Mesenteric fat pad (tissue), 1 donor: ENCODE data around the gene TMEM161A. TPM values are rescaled to one million over a fixed set of nuclear protein-coding genes. Genes with fewer than 3 reads are reported as not detected.
"Not testable (repeated sequence)": the region's sequence is repeated elsewhere in the genome, so short reads cannot be mapped to it uniquely, and the experiment has no call there.

Experiments used
- DNase-seq: peaks from one replicate; pipeline ENCODE4 v3.0.0-alpha.2; 2020; ENCODE audit warnings: low spot score
- total RNA-seq: library from RNA; stranded (reverse); fragmentation: NEBNext Ultra II Directional; extraction: Animal tissue kit (Norgen Biotek cat#: 25700); gene quantifications from one replicate; pipeline ENCODE4 v1.2.1, GENCODE V29; 2021
- donor health status: DM: yes; HTN: yes; CAD: no.

Gene TMEM161A
- total RNA-seq, 1 donor from 2014 or later, result 18.0 TPM

GRCh38 chr19:19122902-19123301 is 15.4 kb downstream of the TMEM161A start:
- DNase-seq, result no peak

DNA sequence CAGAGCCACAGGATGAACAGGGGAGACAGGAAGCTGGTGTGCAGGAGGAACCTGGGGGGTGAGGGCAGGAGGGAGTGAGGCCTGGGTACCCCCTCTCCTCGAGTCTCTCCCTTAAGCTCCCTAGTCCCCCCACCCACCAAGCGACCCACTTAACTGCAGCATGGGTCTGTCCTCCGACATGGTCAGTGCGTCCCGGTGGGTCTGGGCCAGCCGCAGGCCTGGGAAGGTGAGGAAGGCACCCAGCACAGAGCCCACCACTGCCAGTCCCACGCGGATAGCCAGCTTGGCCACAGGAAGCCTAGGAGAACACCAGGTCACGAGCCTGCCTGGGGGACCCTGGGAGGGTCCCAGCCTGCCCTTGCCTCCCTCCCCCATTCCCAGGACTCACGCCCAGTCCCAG is 16.9 kb downstream of the TMEM161A start:
- DNase-seq, result no peak

DNA sequence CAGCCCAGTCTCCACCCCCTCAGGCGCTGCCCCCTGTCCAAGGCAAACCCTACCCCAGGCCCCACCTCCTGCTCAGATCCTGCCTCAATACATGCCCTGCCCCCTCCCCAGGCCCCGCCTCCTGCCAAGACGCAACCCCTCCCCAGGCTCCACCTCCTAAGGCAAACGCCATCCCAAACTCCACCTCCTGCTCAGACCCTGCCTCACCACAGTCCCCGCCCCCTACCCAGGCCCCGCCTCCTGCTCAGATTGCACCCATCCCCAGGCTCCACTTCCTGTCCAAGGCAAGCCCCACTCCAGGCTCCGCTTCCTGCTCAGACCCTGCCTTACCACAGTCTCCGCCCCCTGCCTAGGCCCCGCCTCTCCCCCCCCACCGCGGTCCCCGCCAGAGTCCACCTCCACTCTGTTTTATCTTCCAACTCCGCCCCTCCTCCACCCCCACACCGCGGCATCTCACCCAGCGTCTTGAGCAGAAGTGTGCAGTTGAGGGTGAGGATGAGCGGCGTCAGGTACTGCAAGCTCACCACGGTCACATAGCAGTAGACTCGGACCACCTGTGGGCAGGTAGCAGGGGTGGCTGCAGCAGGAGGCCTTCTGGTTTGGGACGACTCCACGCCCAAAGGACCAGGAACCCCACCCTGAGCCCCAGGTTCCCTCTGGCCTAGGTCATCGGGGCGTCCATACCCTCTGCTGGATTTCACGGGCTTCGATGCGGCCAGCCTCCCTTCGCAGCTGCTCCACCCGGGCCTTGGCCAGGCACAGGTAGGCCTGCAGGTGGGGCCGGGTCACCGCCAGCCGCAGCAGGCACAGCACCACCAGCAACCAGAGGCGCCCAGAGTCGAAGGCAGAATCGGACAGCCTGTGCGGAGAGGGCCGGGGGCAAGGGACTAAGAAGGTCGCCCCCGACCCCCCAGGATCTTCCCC is 17.7 kb downstream of the TMEM161A start:
- no peak for DNase-seq

GRCh38 chr19:19119325-19120237 is 18.7 kb downstream of the TMEM161A start:
- no peak for DNase-seq

GRCh38 chr19:19115954-19116353 is 22.3 kb downstream of the TMEM161A start:
- no peak for DNase-seq

DNA sequence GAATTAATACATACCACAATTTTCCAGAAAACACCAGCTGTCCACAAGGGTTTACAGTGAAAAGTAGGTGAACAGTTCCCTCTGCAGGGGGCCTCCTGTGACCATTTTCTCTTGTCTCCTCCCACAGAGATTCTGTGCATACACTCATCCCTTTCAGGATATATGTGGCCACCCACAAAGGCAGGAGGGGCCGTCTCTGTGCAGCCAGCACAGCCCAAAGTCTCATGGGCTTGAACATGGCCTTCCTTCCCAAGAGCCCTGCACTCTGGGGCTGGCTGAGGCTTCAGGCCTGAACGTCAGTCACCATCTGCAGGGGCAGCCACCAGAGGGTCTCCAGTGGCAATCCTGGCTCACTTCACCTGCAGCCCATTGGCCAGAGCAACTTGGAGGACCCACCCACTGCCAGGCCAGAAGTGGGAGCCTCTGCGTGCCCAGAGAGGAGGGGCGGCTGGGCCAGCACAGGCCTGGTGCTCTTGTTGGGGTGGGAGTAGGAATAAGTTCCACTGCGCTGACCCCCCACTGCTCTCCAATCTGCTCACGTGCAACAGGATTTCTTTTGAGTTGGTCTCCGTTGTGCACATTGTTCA is 25.1 kb downstream of the TMEM161A start:
- DNase-seq, result no peak

DNA sequence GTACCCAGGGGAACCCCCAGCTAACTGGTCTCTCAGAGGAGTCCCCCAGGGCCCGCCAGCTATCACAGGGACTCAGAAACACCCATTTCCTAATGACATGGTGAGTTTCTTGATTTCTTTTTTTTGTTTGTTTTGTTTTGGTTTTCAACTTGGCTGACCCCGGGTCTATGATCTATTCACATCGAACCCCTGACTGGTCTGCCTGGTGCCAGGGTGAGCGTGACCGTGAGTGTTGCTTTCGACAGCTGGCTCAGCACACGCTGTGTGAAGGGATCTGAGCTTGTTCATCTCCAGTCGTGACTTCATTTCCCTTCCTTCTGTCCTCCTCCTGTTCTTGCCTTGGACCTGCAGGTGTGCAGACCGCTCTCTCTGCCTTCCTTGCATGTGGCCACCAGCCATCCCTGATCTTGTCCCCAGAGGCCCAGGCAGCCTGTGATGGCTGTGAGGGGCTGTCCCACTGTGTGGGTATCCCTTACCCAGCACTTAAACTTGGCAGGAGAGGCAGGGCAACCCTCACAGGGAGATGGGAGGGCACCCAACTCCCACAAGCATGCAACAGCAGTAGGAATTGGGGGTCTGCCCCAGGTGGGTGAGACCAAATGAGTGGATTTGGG is 26.2 kb downstream of the TMEM161A start:
- DNase-seq, result no peak

DNA sequence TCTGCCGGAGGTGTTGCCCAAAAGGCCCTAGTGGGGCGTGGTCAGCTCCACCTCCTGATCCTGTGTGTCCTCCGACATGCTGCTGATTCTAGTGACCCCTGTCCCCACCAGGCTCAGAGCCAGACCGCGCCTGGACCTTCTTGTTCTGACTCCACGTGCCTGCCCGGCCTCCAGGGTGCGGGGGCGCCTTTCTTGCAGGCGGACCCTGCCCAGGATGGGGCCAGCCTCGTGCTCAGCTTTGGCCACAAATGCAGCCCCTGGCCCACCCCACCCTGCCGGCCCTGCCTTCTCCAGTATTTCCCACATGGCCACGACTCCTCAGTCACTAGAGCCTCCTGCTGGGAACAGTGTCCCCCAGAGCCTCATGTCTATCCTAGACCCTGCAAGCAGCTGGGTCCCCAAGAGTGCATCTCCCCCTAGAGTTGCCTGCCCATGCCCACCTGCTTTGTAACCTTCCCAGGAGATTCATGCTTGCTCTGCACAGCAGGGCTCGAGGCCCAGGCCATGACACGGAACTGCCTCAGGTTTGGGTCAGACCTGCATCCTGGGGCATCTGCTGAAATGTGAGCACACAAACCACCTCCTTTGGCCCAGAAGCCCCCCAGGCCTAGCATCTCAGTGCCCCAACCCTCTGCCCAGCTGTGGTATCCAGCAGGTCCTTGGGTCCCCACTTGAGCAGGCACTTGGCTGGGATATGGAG is 27.0 kb downstream of the TMEM161A start:
- DNase-seq, result no peak

- DNase-seq, result no peak
These were observed 27.7 kb downstream of the TMEM161A start for GRCh38 chr19:19110410-19111135.

DNA sequence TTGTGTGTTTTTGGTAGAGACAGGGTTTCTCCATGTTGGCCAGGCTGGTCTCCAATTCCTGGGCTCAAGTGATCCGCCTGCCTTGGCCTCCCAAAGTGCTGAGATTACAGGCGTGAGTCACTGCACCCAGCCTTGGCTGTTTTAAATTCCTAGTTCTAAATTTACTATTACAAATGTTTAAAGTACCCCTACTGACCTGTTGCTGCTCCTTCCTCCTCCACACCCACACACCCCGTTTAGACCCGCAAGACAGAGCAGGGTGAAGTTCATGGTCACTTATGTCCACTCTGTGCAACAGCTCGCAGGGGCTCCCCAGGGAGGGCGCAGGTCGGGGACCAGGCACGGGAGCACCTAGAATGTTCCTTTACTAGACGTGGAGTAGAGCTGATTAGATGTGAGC is 28.7 kb downstream of the TMEM161A start:
- no peak for DNase-seq

- no peak for DNase-seq
These were observed 30.6 kb downstream of the TMEM161A start for GRCh38 chr19:19107654-19108053.

DNA sequence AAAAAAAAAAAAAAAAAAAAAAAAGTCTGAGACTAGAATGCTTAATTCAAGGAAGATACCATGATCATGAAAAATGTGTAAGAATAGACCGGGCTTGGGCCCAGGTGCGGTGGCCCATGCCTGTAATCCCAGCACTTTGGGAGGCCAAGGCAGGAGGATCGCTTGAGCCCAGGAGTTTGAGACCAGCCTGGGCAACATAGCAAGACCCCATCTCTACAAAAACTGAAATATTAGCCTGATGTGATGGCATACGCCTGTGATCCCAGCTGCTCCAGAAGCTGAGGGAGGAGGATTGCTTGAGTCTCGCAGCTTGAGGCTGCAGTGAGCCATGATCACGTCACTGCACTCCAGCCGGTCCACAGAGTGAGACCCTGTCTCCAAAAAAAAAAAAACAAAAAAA is 31.3 kb downstream of the TMEM161A start:
- not testable (repeated sequence) for DNase-seq

DNA sequence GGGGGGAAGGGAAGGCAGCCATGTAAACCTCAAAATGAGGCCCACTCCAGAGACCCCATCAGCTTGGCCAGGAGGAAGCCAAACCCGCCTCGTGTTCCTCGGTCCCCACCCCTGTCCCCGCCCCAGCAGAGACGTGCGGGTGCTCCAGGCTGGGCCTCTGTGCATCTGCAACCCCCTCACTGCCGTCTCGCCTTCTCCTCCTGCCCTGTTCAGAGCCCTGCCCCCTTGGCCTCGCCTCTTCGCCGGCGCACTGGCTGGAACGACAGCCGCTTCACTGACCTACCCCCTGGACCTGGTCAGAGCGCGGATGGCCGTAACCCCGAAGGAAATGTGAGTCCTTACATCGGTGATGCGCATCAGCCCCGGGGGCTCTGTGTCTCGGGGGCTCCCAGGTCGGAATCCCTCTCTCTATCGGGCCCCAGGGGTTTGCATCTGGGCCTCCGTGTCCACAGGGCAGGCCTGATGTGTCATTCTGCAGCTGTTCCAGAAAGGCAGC is 32.2 kb downstream of the TMEM161A start:
- no peak for DNase-seq

DNA sequence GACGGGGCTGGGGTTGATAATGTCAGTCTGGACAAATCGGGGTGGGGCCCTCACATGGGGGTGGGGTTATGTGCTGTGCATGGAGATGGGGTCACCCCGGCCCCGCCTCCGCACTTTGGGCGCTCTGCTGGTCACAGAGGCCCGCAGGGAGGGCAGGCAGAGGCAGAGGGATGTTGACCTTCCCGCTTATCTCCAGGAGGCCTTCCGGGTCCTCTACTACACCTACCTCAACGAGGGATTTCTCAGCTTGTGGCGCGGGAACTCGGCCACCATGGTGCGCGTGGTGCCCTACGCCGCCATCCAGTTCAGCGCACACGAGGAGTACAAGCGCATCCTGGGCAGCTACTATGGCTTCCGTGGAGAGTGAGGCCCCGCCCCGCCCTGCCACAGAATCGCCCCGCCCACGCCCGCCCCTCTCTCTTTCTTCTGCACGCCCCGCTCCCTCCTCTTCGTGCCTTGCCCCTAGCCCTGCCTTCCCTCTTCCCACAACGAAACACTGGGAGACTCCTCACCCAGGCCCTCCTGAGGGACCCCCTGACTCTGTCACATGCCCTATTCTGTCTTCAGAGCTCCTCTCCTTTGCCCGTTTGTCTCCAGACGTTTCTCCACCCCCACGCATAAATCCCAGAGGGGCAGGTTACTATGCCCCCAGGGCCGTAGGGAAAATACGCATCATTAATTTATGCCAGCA is 32.8 kb downstream of the TMEM161A start:
- DNase-seq, result no peak

GRCh38 chr19:19103167-19103566 is 35.1 kb downstream of the TMEM161A start:
- DNase-seq, result no peak

DNA sequence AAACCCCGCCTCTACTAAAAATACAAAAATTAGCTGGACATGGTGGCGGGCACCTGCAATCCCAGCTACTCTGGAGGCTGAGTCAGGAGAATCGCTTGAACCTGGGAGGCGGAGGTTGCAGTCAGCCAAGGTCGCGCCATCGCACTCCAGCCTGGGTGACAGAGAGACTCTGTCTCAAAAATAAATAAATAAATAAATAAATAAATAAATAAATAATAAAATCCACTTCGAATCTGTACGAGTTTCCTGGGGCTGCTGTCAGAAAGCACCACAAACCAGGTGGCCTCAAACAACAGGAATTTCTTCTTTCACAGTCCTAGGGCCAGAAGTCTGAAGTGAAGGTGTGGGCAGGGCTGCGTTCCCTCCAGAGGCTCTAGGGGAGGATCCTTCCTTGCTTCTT is 35.7 kb downstream of the TMEM161A start:
- not testable (repeated sequence) for DNase-seq

DNA sequence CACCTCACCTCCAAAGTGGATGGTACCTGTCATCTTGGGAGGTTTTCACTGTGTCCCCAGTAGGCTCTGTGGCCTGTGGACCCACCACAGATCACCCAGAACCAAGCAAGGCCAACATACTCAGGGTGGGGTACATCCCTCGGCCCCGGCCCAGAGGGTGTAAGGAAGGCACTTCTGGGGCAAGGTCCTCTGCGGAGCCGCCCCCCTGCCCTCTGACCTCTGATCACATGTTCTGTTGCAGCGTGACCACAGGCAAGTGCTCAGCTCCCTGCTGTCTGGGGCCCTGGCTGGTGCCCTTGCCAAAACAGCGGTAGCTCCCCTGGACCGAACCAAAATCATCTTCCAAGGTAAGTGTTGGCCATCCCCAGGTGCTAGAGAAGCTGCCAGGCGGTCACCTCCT is 36.7 kb downstream of the TMEM161A start:
- DNase-seq, result no peak

DNA sequence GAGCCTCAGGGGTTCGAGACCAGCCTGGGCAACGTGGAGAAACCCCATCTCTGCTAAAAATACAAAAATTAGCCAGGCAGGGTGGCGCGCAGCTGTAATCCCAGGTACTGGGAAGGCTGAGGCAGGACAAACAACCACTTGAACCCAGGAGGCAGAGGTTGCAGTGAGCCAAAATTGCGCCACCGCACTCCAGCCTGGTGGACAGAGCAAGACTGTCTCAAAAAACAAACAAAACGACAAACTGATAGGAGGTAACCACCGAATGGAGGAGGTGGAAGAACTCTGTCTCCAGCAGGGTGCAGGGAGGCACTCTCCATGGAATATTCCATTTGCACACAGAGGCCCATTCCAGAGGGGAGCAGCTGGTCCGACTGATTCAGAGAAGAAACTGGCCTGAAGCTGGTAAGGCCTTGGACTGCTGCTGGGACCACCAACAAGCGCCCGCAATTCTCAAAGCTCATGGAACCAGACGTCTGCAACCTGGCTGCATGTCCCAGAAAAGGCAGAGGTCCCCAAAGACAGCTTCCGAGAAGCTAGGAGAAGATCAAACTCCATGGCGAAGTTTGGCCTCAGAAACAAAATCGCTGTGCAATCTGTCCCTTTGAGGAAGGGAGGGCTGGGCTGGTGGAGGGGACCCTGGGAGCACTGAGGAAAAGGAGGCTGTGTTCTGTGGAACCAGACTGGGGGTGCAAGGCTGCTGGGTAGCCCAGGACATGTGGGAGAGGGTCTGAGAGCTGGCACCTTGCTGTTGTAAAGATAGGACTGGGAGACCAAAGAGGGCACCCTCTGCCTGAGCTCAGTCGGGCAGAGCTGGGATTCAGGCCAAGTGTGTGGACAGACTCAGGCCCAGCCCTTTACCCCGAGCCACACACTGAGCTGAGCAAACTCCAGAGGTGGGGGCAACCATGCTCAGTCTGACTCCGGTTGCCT is 39.3 kb downstream of the TMEM161A start:
- no peak for DNase-seq
